MM.1S (cell line): ENCODE data around the gene VSNL1.

ENCODE experiments used
- DNase-seq: peaks from one replicate; pipeline ENCODE4 v3.0.0-alpha.2; 2015
- H2AFZ ChIP-seq: fragments of 300-600 bp; sonication (generic); 2 replicates; pipeline ENCODE4 v1.6.0; 2016; ENCODE audit warnings: antibody characterized with exemption, low read length
- H3F3A ChIP-seq: fragments of 300-600 bp; sonication (generic); 2 replicates; pipeline ENCODE4 v1.6.1; 2016; ENCODE audit warnings: mild to moderate bottlenecking, antibody characterized with exemption, low read length, moderate library complexity, mixed read lengths; ENCODE audit not compliant: insufficient read depth
- H3K27ac ChIP-seq: fragments of 300-600 bp; sonication (generic); 2 replicates; pipeline ENCODE4 v1.5.1; 2016; ENCODE audit warnings: mild to moderate bottlenecking, low read length
- H3K27me3 ChIP-seq: fragments of 300-600 bp; sonication (generic); replicated peaks from 2 replicates; pipeline ENCODE4 v1.6.0; 2016; ENCODE audit warnings: low read length; ENCODE audit not compliant: insufficient read depth
- H3K36me3 ChIP-seq: fragments of 300-600 bp; sonication (generic); replicated peaks from 2 replicates; pipeline ENCODE4 v1.6.1; 2016; ENCODE audit warnings: mild to moderate bottlenecking, low read length, mixed read lengths; ENCODE audit not compliant: insufficient read depth
- H3K4me1 ChIP-seq: fragments of 300-600 bp; sonication (generic); 2 replicates; pipeline ENCODE4 v1.6.1; 2016; ENCODE audit warnings: low read length, mixed read lengths
- H3K4me2 ChIP-seq: fragments of 300-600 bp; sonication (generic); 2 replicates; pipeline ENCODE4 v1.6.0; 2016; ENCODE audit warnings: low read depth, low read length
- H3K4me3 ChIP-seq: fragments of 300-600 bp; sonication (generic); 2 replicates; pipeline ENCODE4 v1.5.1; 2016; ENCODE audit warnings: low read length, mixed read lengths
- H3K79me2 ChIP-seq: fragments of 300-600 bp; sonication (generic); 2 replicates; pipeline ENCODE4 v1.6.1; 2016; ENCODE audit warnings: mixed run types, low read length, mixed read lengths
- H3K9ac ChIP-seq: fragments of 300-600 bp; sonication (generic); 2 replicates; pipeline ENCODE4 v1.6.1; 2016; ENCODE audit warnings: low read length, mixed read lengths
- H3K9me2 ChIP-seq: fragments of 300-600 bp; sonication (generic); replicated peaks from 2 replicates; pipeline ENCODE4 v1.6.1; 2016; ENCODE audit warnings: mild to moderate bottlenecking, low read length, mixed read lengths; ENCODE audit not compliant: insufficient read depth
- H3K9me3 ChIP-seq: fragments of 300-600 bp; sonication (generic); replicated peaks from 2 replicates; pipeline ENCODE4 v1.6.1; 2016; ENCODE audit warnings: mild to moderate bottlenecking, low read length, mixed read lengths; ENCODE audit not compliant: insufficient read depth
- H4K20me1 ChIP-seq: fragments of 300-600 bp; sonication (generic); 2 replicates; pipeline ENCODE4 v1.6.1; 2016; ENCODE audit warnings: mild to moderate bottlenecking, low read length, moderate library complexity, mixed read lengths; ENCODE audit not compliant: insufficient read depth
- CTCF ChIP-seq: fragments of 300-600 bp; sonication (generic); IDR thresholded peaks from 2 replicates; pipeline ENCODE4 v1.5.1; 2016; ENCODE audit warnings: antibody characterized with exemption, low read length, mixed read lengths
- EZH2 ChIP-seq: fragments of 300-600 bp; sonication (generic); optimal IDR thresholded peaks from 2 replicates; pipeline ENCODE3; 2017; ENCODE audit warnings: low read depth, mild to moderate bottlenecking, antibody characterized with exemption, low read length, mixed read lengths
- EZH2phosphoT487 ChIP-seq: fragments of 300-600 bp; sonication (generic); IDR thresholded peaks from 2 replicates; pipeline ENCODE4 v1.6.1; 2018; ENCODE audit warnings: antibody characterized with exemption, low read length

VSNL1 gene

GRCh38 chr2:17547237-17547636 is 6.7 kb downstream of the VSNL1 start:
- H3K27ac ChIP-seq: no peak overlapping the region
- H3K9me2 ChIP-seq: no peaks in the 10 kb centered on the region
- H3K4me2 ChIP-seq: no peak overlapping the region
- H3F3A ChIP-seq: no peaks in the 10 kb centered on the region
- DNase-seq: no peak
- no peaks in the 10 kb centered on the region for H3K36me3 ChIP-seq
- H3K4me3 ChIP-seq: no peak overlapping the region
- H3K9me3 ChIP-seq: no peaks in the 10 kb centered on the region
- no peak for TF ChIP-seq EZH2phosphoT487
- no peak for TF ChIP-seq CTCF
- TF ChIP-seq EZH2: no peak
- H3K27me3 ChIP-seq: no peaks in the 10 kb centered on the region
- no peaks in the 10 kb centered on the region for H3K4me1 ChIP-seq
- no peak overlapping the region for H3K9ac ChIP-seq
- no peaks in the 10 kb centered on the region for H4K20me1 ChIP-seq
- H3K79me2 ChIP-seq: no peaks in the 10 kb centered on the region
- no peak overlapping the region for H2AFZ ChIP-seq

GRCh38 chr2:17547737-17548136 is 7.2 kb downstream of the VSNL1 start:
- no peaks in the 10 kb centered on the region for H3K4me1 ChIP-seq
- no peaks in the 10 kb centered on the region for H3K27me3 ChIP-seq
- TF ChIP-seq EZH2: no peak
- TF ChIP-seq EZH2phosphoT487: no peak
- no peak for TF ChIP-seq CTCF
- H3K4me2 ChIP-seq: no peak overlapping the region
- no peaks in the 10 kb centered on the region for H3K79me2 ChIP-seq
- H4K20me1 ChIP-seq: no peaks in the 10 kb centered on the region
- no peak overlapping the region for H3K27ac ChIP-seq
- no peak for DNase-seq
- no peaks in the 10 kb centered on the region for H3K36me3 ChIP-seq
- no peak overlapping the region for H3K4me3 ChIP-seq
- H3K9me2 ChIP-seq: no peaks in the 10 kb centered on the region
- no peaks in the 10 kb centered on the region for H3F3A ChIP-seq
- H3K9ac ChIP-seq: no peak overlapping the region
- H2AFZ ChIP-seq: no peak overlapping the region
- H3K9me3 ChIP-seq: no peaks in the 10 kb centered on the region

- Histone ChIP-seq H4K20me1 (no peaks in the 10 kb centered on the region), H3K79me2 (no peaks in the 10 kb centered on the region), H3K27ac (no peak overlapping the region), H3K9ac (no peak overlapping the region), H3F3A (no peaks in the 10 kb centered on the region), H3K4me3 (no peak overlapping the region), H3K4me1 (no peaks in the 10 kb centered on the region), H3K9me3 (no peaks in the 10 kb centered on the region), H3K9me2 (no peaks in the 10 kb centered on the region), H2AFZ (no peak overlapping the region), H3K4me2 (no peak overlapping the region), H3K27me3 (no peaks in the 10 kb centered on the region), H3K36me3 (no peaks in the 10 kb centered on the region)
- no peak for DNase-seq
- TF ChIP-seq EZH2 (no peak), EZH2phosphoT487 (no peak), CTCF (no peak)
These were observed 10.4 kb downstream of the VSNL1 start for GRCh38 chr2:17550907-17551306.
